GM21526 (cell line): Measurements from ENCODE around the gene NCBP3.
"Not testable (repeated sequence)": the region's sequence is repeated elsewhere in the genome, so short reads cannot be mapped to it uniquely, and the experiment has no call there.

Source experiments
- ATAC-seq: cut with Tn5 transposase; IDR thresholded peaks from one replicate; pipeline ENCODE4 v1.9.1; 2021; ENCODE audit warnings: moderate library complexity; ENCODE audit not compliant: unreplicated experiment, low FRiP score

NCBP3 gene

GRCh38 chr17:3795390-3796102 lies 50.5 kb downstream of the NCBP3 start:
- no peak for ATAC-seq

GRCh38 chr17:3794557-3795389 lies 51.3 kb downstream of the NCBP3 start:
- ATAC-seq: no peak

GRCh38 chr17:3794152-3794551 lies 51.9 kb downstream of the NCBP3 start:
- not testable (repeated sequence) for ATAC-seq

- ATAC-seq: not testable (repeated sequence)
Observed at GRCh38 chr17:3793258-3793657, 52.8 kb downstream of the NCBP3 start.

- no peak for ATAC-seq
Observed at GRCh38 chr17:3792481-3792880, 53.6 kb downstream of the NCBP3 start.

GRCh38 chr17:3788200-3788599 lies 57.8 kb downstream of the NCBP3 start:
- ATAC-seq: no peak

GRCh38 chr17:3785323-3785722 lies 60.7 kb downstream of the NCBP3 start:
- ATAC-seq: not testable (repeated sequence)

GRCh38 chr17:3782751-3783150 lies 63.3 kb downstream of the NCBP3 start:
- ATAC-seq: no peak

- ATAC-seq: no peak
Observed at GRCh38 chr17:3780986-3781385, 65.1 kb downstream of the NCBP3 start.

- ATAC-seq: no peak
Observed at GRCh38 chr17:3777366-3778120, 68.5 kb downstream of the NCBP3 start.

GRCh38 chr17:3773966-3774365 lies 72.1 kb downstream of the NCBP3 start:
- no peak for ATAC-seq

- no peak for ATAC-seq
Observed at GRCh38 chr17:3773511-3773910, 72.5 kb downstream of the NCBP3 start.

GRCh38 chr17:3772764-3773163 lies 73.3 kb downstream of the NCBP3 start:
- no peak for ATAC-seq

- no peak for ATAC-seq
Observed at GRCh38 chr17:3771140-3771539, 74.9 kb downstream of the NCBP3 start.

- no peak for ATAC-seq
Observed at GRCh38 chr17:3770466-3770865, 75.6 kb downstream of the NCBP3 start.

- no peak for ATAC-seq
Observed at GRCh38 chr17:3768769-3769168, 77.3 kb downstream of the NCBP3 start.

GRCh38 chr17:3768341-3768740 lies 77.7 kb downstream of the NCBP3 start:
- no peak for ATAC-seq

- no peak for ATAC-seq
Observed at GRCh38 chr17:3766779-3767178, 79.3 kb downstream of the NCBP3 start.

- no peak for ATAC-seq
Observed at GRCh38 chr17:3765981-3766380, 80.1 kb downstream of the NCBP3 start.

- ATAC-seq: no peak
Observed at GRCh38 chr17:3763777-3764170, 82.3 kb downstream of the NCBP3 start.
